Peyer's patch (tissue), 4 donors: ENCODE results near the gene DENND11.

Source experiments
- CTCF ChIP-seq, 6 experiments: fragments of 450-650 bp in 4 of 6; fragments of 200-600 bp in 2 of 6; sonication (generic) in 1 of 6; IDR thresholded peaks; one replicate each; pipeline ENCODE4 v1.5.1; 2017 to 2019; ENCODE audit warnings: antibody characterized with exemption in 6 of 6, mild to moderate bottlenecking in 3 of 6, moderate library complexity in 1 of 6
- POLR2A ChIP-seq, 2 donors: fragments of 450-650 bp; IDR thresholded peaks; one replicate each; pipeline ENCODE4 v1.5.1; 2017; ENCODE audit warnings: antibody characterized with exemption in 2 of 2, mild to moderate bottlenecking in 2 of 2, moderate library complexity in 2 of 2

- TF ChIP-seq CTCF (IDR thresholded peaks at IDR 0.05) (no peak), POLR2A (IDR thresholded peaks at IDR 0.05) (no peak)
Observed at GRCh38 chr7:141675436-141676215, 26.3 kb downstream of the DENND11 start.
